NCI-H82 treated with DMSO at 0.1 percent for 48 hours (cell line): ENCODE measurements around the gene SPINT2.
"Not testable (repeated sequence)": the region's sequence is repeated elsewhere in the genome, so short reads cannot be mapped to it uniquely, and the experiment has no call there.

Source experiments
- DNase-seq: peaks from one replicate; lab custom pipeline; 2025; ENCODE audit not compliant: unreplicated experiment; lab: John Stamatoyannopoulos, UW

SPINT2 gene

GRCh38 chr19:38239816-38240215 is 24.6 kb upstream of the SPINT2 start:
- DNase-seq = no peak

GRCh38 chr19:38243279-38243673 is 21.1 kb upstream of the SPINT2 start:
- DNase-seq = no peak

- no peak for DNase-seq
These were observed 18.4 kb upstream of the SPINT2 start for GRCh38 chr19:38245826-38246498.

GRCh38 chr19:38247126-38247525 is 17.2 kb upstream of the SPINT2 start:
- DNase-seq = no peak

GRCh38 chr19:38247734-38248268 is 16.6 kb upstream of the SPINT2 start:
- DNase-seq = no peak

- DNase-seq = no peak
These were observed 16.0 kb upstream of the SPINT2 start for GRCh38 chr19:38248421-38248820.

- no peak for DNase-seq
These were observed 13.9 kb upstream of the SPINT2 start for GRCh38 chr19:38250428-38250820.

- no peak for DNase-seq
These were observed 13.4 kb upstream of the SPINT2 start for GRCh38 chr19:38250821-38251563.

- no peak for DNase-seq
These were observed 12.8 kb upstream of the SPINT2 start for GRCh38 chr19:38251564-38252051.

GRCh38 chr19:38252385-38252784 is 12.0 kb upstream of the SPINT2 start:
- DNase-seq = no peak

- no peak for DNase-seq
These were observed 11.3 kb upstream of the SPINT2 start for GRCh38 chr19:38252941-38253691.

- DNase-seq = no peak
These were observed 10.6 kb upstream of the SPINT2 start for GRCh38 chr19:38253788-38254187.

- no peak for DNase-seq
These were observed 8.9 kb upstream of the SPINT2 start for GRCh38 chr19:38255383-38256014.

GRCh38 chr19:38261942-38262341 is 2.4 kb upstream of the SPINT2 start:
- DNase-seq = not testable (repeated sequence)

GRCh38 chr19:38262585-38263268 is 1.6 kb upstream of the SPINT2 start:
- DNase-seq = no peak

GRCh38 chr19:38263689-38264485 is 486 bp upstream of the SPINT2 start:
- DNase-seq = no peak

GRCh38 chr19:38265213-38265861 is 964 bp downstream of the SPINT2 start:
- no peak for DNase-seq

GRCh38 chr19:38265921-38266429 is 1.6 kb downstream of the SPINT2 start:
- no peak for DNase-seq
